ENCODE data around the gene SPINDOC.

Gene SPINDOC

DNA sequence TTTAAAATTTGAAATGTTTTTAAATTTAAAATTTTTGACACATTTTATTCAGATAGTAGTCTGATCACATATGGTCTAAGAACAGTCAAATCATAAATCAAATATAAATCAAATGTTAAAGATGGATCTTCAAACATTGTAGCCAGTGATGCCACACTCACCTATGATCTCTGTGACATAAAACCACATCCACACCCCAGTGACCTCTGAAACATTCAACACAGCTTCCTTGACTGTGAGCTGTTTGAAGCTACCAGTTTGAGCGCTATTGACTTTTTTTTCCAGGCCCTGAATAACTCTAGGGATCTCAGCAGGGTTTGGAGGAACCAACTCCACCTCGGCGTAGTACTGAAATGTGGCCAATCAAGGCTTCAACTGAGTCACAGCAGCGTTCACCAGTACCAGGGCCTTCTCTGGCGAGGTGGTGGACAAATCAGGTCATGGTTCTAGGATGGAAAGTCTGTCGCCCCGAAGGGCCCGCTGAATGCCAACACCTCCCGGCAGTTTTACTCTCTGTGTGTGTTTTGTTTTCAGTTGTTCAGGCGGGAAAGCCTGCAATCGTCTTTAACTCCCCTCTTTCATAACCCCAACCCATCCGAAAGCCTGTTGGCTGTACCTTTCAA lies 21.4 kb downstream of the SPINDOC start:
- DNase-seq: no peak

DNA sequence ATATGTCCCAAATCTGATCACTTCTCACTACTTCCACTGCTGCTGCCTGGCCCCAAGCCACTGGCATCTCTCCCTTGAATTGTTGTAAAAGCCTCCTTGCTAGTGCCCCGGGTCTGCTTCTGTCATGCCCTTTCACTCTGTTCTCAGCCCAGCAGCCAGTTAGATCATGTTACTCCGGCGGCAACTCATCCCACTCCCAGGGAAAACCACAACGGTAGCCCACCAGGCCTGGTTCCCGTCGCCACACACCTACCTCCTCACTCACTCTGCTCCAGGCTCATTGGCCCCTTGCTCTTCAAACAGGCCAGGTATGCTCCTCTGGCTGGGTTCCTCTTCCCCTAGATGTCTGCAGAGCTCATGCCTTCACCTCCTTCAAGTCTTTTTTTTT lies 21.9 kb downstream of the SPINDOC start:
- no peak for DNase-seq

DNA sequence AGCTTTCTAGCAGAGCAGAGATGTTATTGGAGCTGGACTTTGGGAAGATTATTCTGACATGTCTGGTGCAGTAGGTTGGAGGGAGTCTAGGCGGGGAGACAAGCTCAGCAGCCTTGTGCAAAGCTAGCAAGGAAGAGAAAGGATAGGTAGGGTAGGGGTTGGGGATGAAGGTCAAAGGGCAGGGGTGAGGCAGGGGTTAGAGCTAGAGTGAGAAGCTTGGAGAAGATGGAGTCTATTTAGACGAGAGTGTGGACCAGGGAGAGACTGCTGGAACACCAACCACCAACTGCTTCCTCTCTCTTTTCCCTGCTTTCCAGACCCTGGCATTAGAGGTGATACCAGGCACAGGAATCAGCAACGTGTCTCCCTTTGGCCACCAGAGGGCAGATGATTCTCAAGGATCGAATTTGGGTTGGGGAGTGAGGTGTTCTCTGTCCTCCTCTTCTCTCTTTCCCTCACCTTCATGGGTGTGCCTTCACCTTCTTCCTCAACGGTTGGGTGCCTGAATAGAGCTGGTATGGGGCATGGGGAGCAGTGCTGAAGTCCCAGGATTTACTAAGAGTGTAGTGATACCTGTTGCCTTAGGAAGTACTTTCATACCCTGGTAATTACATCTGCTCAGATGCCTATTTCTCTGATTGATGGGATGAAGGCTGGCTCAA lies 23.9 kb downstream of the SPINDOC start:
- DNase-seq: peak; percentile 38

DNA sequence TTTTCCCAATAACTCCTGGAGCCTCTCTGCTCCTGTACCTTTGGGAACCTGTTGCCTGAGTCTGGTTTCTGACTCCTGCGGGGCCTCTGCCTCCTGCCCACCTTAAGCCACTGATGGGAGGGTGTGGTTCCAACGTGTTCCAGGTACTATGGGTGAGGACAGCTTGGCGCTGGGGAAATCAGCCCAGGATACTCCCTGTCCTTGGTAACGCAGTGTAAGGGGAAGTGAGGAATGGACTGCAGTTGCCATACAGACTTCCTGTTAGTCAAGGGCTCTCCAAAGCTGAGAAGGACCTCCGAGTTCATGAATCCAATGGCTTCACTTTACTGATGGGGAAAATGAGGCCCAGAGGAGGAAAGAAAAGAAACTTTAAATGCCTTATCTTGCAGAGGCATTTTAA lies 24.5 kb downstream of the SPINDOC start:
- DNase-seq: no peak

DNA sequence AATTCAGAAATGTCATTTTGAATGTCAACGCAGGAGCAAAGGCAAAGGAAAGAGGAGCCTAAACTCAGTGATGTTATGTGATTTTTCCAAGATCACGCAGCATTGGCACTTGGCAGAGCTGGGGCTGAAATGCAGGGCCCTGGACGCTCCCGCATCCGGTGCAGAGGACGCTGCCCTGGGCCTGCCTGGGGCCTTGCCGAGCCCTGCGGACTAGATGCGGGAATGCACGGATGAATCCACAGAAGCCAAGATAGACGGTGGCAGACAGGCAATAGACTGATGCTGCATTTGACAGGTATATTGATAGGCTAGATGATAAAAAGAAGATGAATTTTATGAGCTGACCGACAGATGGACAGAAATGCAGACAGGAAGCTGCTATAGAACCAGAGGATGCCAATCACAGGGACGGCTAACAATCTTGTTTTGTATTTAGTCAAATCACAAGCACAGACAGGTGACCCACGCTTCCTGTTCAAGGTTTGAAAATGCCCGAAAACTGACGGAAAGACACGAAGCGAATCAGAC lies 25.0 kb downstream of the SPINDOC start:
- no peak for DNase-seq

DNA sequence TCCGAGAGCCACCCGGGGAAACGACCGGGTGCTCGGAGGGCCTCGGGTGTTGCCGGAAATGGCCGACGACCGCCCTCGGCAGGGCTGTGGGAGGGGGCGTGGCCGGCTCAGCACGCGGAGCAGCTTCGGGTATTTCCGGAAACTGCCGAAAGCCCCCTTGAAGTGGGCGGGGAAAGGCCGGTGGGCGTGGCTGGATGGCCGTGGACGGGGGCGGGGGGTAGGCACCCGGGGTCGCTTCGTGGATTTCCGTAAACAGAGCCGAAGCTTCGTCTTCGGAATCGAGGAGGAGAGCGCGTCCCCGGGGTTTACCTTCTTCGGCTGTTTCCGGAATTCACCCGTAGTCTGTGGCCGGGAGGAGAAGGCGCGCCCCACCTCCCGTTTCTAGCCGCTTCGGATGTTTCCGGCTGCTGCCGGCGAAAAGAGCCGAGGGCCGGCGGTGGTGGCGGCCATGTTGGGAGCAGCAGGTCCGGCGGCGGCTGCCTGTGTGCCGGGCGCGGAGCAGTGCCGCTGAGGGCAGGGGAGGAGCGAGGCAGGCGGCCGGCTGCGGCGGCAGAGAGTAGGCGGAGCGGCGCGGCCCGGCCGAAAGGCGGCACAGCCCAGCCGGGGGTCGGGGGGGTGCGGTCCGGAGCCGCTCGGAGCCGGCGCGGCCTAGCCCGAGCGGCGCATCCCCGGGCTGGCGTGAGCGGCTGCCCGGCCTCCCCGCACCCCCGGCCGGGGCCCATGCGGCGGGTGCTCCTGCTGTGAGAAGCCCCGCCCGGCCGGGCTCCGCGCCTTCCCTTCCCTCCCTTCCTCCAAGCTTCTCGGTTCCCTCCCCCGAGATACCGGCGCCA lies 25.6 kb downstream of the SPINDOC start, which contains the start of gene MARK2:
Gene MARK2, plus strand, starts transcription at position 433 of the 830 bp plus-strand sequence. Its CDS starts 397 bp downstream, at position 830.
- DNase-seq: peak; percentile 99

DNA sequence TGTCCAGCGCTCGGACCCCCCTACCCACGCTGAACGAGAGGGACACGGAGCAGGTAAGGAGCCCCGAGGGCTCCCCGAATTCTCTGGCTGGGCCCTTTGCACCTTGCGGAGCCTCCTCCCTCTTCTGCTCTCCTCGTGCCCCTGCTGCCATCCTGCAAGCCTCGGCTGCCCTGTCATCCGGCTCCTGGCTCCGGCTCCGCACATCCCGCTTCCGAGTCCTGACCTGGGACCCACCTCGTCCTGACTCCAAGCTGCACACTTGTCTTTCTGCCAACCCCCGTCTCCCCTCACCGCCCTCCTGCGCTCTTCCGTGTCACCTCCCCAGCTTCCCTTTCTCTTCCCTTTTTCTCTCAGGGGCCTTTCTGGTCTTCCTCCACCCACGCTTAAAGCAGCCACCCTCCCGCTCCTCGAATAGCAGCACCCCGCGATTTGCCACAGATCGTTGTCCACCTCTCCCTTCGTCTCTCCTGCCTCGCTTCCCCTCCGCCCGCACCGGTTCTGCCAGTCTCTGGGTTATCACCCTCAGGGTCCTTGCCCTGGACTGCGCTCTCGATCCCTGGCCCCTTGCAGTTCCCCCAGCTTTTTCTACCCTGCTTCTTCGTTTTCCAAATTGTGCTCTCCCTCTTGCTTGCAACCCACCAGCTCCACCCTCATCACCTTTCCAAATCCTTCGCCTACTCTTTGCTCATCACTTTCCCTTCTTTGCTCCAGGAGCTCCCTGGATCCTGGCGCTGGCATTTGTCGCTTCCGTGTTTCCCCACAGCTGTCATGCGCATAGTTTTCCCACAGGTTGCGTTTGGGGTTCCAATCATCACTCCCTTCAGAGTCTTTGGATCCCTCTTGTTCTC lies 26.5 kb downstream of the SPINDOC start:
- no peak for DNase-seq

DNA sequence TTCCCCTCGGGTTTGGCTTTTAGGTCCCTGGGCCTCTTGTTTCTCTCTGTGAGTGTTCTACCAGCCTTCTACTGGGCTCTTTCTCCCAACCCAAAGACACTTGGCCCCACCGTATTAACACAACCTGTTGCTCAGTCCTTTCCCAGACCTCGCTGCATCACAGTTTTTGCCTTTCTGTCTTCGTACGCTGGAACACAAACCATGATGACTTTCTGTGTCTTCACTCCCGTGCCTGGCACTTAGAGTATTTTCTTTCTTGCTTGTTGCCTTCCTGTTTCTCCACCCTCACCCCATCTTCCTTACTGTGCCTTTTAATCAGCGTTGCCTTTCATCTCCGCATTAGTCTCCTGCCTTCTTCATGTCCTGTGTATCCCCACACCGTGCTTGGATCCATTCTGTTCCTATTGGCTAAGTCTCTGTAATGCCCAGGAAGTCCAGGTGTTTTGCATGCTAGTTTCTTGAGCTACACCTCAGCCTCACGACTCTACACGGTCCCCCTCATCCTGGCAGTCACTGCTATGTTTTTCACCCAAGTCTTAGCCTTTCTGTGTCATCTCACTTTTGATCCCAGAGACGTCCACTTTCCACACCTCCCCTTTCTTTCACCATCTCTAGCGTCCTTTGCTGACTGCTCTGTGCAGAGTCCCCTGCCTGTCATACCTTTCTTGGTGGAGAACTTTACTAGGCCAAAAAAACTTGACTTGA lies 27.3 kb downstream of the SPINDOC start:
- no peak for DNase-seq

DNA sequence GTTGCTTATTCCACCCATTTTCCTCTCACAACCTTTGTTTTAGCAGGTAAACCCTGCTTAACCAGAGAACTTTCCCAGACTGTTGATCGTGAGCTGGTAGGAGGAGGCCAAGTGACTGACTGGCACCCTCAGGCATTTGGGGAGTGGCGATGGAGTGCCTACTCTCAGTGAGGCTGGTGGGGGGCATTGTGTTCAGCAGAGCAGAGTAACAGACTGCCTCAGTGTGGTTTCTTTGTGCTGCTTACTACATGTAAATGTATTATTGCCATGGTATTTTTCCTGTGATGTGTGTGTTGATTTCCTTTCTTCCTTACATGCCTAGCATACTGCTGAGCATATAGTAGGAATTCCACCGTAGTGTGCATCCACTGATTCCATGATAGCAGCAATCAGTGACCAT lies 28.3 kb downstream of the SPINDOC start:
- DNase-seq: peak; percentile 21

DNA sequence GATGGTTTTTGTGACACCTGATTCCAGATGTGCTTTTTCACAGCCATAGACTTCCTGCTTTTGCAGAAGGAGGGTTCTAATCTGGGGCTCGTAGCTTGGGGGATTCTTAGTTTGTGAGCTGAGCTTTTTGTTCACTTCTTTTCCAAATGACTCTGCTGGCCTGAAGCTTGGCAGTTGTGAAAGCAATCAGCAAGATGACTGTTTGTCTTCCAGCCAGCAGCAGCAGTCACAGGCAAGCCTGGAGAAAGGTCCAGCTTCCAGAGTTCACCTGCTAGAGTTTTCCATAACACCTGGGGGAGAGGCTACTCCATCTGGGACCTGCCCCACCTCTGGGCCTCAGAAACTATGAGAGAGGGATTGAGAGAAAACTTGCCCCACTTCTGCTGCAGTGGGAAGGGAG lies 29.8 kb downstream of the SPINDOC start:
- no peak for DNase-seq

DNA sequence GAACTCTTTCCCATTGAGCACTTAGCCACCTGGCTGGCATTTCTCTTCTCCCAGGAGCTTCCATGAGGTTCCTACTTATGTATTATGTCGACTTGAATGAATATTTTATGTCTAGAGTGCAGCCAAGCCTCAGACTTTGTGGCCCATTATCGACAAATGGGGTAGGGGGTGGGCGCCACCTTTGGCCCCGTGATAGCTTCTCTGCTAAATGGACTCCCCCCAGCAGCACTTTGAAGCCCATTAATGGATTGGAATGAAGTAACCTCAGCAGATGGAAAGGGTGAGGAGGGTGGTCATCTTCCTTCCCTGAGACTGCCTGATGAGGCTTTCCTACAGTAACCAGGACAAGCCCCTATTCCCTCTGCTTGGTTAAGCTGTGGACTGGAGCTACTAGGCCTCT lies 31.6 kb downstream of the SPINDOC start:
- no peak for DNase-seq

DNA sequence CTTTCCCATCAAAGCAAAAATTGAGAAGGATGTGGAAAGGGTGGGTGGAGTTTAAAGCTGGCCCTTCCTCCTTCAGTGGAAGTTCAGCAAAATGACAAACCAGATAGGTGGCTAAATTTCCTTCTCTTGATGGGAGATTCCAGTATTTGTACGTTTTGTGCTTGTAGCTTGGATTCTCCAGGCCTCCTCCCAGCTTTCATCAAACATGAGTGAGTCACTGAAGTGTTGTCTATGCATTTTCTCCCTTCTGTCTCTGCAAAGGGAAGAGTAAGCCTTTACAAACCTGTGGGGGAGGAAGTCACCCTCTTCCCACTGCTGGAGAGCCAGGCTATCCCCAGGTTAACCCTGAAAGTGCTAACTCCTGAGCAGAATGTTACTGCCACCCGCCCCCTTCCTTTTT lies 32.0 kb downstream of the SPINDOC start:
- DNase-seq: peak; percentile 43

DNA sequence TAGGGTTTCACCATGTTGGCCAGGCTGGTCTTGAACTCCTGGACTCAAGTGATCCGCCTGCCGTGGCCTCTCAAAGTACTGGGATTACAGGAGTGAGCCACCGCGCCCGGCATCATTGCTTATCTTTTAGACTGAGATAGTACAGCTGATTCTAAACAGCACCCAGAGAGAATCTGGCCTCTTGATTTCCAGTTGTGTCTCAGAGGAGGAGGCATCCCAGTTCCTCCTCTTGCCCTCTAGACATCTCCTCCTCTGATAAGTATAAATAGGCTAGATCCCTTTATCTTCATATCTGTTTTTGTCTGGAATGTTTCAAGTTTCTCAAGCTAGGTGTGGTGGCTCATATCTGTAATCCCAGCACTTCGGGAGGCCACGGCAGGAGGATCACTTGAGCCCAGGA lies 32.7 kb downstream of the SPINDOC start:
- no peak for DNase-seq

DNA sequence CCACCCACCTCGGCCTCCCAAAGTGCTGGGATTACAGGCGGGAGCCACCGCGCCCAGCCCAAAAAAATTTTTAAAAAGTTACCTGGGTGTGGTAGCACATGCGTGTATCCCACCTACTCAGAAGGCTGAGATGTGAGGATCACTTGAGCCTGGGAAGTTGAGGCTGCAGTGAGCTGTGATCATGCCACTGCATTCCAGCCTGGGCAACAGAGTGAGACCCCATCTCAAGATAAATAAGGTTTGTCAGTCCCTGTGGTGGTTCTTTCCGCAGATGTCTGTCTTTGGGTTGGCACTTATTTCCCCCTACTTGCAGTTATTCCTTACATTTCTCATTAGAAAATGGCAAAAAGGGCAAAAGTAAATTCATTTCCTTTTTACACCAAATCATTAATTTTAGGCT lies 33.6 kb downstream of the SPINDOC start:
- no peak for DNase-seq

DNA sequence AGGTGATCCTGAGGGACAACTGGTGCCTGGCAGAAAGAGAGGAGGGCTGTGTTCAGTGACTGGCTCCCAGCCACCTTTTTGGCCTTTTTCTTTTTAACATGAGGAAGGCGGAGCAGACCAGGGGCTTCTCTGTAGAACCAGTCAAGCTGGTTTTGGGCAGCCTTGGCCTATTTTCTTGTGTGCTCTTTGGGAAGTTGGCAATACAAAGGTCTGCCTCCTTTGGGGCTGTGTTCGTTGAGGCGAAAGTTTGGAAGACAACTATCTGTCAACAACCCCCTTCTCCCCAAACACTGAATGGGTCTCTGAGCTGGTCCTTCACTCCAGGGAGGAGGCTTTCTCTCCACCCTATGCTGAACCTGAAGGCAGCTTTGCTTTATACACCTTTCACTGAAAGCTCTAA lies 34.1 kb downstream of the SPINDOC start:
- no peak for DNase-seq

DNA sequence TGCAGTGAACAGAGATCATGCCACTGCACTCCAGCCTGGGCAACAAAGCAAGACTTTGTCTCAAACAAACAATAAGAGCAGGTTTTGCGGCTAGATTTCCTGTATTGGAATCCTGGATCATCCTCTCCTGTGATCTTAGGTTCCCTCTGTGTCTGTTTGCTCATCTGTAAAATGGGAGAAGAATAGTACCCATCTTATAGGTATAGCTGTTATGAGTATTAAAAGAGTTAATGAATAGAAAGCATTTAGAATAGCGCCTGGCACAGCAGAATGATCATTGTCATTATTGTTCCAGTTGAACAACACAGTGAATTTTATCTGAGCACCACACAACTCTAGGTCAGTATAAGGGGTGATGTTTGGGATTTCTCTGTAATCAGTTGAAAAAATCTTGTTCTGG lies 36.4 kb downstream of the SPINDOC start:
- no peak for DNase-seq

DNA sequence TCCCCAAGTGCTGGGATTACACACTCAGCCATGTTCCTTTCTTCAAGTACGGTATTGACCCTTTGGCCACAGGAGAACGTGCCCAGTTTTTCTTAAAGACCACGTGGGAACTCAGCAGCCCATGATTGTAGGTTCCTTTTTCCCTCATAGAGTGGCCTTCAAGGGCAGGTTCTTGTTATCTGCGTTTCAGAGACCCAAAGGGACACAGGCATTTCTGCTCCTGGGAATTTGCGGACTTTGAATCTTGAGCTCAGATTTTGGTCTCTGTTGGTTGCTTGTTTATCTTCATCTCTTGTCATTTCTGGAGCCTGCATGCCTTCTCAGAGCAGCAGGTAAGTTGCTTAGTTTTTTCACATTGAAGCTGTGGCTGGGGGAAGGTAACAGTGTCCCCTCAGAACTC lies 37.7 kb downstream of the SPINDOC start:
- DNase-seq: no peak

DNA sequence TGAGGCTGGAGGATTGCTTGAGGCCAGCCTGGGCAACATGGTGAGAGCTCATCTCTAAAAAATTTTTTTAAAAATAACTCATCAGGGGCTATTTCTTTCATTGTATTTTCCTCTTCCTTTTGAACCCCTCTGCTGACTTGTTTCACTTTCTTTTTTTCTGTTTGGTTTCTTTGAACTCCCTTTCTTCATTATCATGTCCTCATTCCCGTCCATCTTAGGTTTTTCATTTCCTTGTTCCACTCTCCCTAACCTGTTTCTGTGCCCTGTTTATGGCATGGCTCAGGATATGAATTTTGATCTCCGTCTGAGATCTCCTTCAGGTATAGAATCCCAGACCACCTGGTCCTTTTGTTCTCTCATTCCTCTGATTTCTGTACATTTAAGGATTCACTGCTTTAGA lies 38.1 kb downstream of the SPINDOC start:
- no peak for DNase-seq

DNA sequence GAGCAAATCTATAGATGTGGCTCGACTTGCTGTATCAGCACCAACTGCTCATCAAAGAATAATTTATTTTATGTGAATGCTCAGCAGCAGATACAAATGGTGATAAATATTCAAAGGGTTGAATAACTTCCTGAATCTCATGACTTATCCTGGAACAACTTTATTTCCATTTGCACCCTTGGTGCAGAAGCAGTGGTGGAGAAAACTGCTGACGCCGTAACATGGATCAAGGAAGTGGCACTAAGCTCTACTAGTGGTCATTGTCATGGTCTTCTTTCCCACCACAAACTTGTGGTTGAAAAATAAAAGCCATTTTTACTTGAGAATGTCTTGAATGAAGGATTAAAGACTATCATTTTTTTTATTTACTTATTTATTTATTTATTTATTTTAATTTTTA lies 40.2 kb downstream of the SPINDOC start:
- DNase-seq: no peak

DNA sequence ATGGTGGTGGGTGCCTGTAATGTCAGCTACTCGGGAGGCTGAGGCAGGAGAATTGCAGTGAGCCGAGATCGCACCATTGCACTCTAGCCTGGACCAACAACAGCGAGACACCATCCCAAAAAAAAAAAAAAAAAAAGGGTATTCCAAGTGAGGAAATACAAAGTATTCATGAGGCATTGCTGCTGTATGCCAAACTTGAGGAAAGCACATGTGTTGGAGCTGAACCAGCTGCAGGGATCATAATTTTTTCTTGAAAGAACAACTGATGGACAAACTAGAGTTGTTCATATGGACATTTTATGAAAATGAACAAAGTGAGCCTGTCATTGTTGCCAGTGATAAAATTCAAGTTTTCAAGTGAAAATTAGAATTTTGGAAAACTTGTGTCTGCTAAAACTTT lies 41.4 kb downstream of the SPINDOC start:
- DNase-seq: no peak

DNA sequence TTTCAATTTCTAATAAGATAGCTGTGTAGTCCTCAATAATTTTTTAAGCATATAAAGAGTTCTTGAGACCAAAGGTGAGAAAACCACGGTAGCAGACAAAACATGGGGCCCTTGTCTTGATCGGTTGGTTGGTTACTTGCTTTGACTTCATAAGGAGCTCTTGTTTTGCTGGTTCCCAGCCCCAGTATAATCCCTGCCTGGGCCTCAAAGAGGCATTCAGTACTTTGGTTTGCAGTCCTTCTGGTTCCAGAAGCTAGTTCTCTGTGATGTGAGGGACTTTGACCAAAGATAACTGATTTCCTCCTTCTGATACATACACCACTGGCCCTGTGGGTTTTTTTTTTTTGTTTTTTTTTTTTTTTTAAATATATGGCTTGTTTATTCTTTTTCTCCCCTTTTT lies 42.7 kb downstream of the SPINDOC start:
- DNase-seq: no peak

Measured in amniotic stem cell (primary cell).